Ureter (tissue), 1 donor: ENCODE measurements around the gene MAX. TPM values are rescaled to one million over a fixed set of nuclear protein-coding genes. Genes with fewer than 3 reads are reported as not detected.
"Not testable (repeated sequence)": the region's sequence is repeated elsewhere in the genome, so short reads cannot be mapped to it uniquely, and the experiment has no call there.

ENCODE experiments used
- DNase-seq: peaks from one replicate; pipeline ENCODE4 v3.0.0-alpha.2; 2020; ENCODE audit warnings: low spot score
- total RNA-seq: library from RNA; stranded (reverse); gene quantifications from one replicate; pipeline ENCODE4 v1.2.4, GENCODE V29; 2023
- donor health status: DM: yes; HTN: yes; CAD: no.

Gene MAX
- total RNA-seq, 1 donor from 2014 or later: 109 TPM

GRCh38 chr14:65104791-65105190 is 2.5 kb upstream of the MAX start:
- no peak for DNase-seq

- no peak for DNase-seq
Observed at GRCh38 chr14:65103150-65103760, 938 bp upstream of the MAX start.

DNA sequence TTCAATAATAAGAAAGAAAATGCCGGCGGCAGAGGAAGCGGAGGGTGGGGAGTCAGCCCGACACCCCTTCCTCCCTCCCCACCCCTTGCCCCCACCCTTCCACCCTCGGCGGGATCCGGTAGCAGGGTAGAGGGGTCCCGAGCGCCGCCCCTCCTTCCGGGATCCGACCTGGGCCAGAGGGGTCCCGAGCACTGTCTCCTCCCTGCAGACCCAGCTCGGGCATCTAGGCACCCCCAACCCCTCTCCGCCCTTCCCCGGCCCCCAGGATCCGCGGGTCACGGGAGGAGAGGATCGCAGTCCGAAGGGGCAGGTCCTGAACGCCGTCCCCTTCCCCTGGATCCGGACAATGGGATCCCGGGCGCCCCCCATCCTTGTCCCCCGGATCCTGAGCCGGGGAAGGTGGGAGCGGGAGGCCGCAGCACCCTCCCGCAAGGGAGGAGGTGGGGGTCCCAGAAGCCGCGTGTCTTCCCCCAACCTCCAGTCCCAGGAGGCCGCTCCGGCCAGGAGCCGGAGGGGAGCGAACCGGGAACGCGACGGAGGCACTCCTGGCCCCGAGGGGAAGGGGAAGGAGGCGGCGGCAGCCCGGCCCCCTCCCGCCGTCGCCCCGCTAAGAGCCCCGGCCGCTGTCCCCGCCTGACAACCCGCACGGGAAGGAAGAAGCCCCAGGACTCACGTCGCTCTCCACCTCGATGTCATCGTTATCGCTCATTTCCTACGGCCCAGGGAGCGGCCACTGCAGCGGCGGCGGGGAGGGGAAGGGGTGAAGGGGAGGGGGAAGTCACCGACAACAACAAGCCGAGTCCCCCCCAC is 481 bp downstream of the MAX start:
- peak; percentile 59 for DNase-seq

DNA sequence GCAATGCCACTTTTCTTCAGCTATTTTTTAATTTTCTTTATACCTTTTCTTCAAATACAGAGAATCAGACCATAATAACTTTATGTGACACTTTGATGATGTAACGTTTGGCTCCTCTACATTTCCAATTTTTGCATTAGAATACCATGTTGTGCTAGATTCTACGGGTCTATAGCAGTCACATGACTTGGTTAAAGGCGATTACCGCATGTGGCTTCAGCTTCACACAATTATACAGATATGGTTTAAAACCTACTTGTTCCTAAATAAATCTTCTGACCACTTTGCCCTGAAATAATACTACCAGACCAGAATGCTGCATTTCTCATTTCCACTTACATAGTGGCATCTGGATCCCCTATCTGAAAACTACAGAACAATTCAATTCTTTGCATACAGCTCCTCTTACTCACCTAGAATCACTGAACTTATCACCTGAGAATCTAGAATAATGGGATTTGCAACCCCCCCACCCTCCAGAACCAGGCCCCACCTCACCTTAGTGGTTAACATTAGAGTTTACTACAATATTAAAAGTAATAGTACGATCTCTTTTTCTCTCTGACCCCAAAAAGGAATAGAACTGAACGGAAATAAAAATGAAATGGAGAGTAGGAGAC is 1.3 kb downstream of the MAX start:
- no peak for DNase-seq

DNA sequence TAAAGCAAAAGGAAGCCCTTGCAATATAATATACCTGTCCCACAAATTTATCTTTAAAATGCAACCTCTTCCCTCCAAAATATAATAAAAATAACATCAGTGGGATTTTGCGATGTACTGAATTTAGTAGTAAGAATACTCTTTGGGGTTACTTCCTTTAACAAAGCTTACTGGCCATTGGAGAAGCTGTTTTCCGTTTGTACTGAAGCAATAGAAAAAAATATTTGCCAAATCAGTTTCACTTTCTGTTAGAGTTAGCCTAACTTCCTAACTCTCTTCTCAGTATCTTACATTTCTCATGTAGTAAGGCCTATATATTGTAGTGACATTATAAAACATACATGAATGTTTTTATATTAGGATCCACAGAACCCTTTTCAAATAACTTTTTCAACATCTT is 3.7 kb downstream of the MAX start:
- DNase-seq: no peak

- DNase-seq: no peak
Observed at GRCh38 chr14:65096323-65097089, 5.8 kb downstream of the MAX start.

GRCh38 chr14:65095633-65096205 is 6.6 kb downstream of the MAX start:
- peak; percentile 83 for DNase-seq

- no peak for DNase-seq
Observed at GRCh38 chr14:65092349-65092748, 10.0 kb downstream of the MAX start.

DNA sequence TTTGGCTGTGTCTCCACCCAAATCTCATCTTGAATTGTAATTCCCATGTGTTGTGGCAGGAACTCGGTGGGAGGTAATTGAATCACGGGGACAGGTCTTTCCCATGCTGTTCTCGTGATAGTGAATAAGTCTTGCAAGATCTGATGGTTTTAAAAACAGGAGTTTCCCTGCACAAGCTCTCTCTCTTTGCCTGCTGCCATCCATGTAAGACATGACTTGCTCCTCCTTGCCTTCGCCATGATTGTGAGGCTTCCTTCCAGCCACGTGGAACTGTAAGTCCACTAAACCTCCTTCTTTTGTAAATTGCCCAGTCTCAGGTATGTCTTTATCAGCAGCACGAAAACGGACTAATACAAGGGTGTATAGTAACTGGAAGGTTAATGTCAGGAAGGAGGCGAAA is 14.5 kb downstream of the MAX start:
- not testable (repeated sequence) for DNase-seq

- DNase-seq: not testable (repeated sequence)
Observed at GRCh38 chr14:65086686-65087085, 15.6 kb downstream of the MAX start.

GRCh38 chr14:65084554-65085505 is 17.5 kb downstream of the MAX start:
- DNase-seq: no peak

- DNase-seq: no peak
Observed at GRCh38 chr14:65082930-65083329, 19.4 kb downstream of the MAX start.

DNA sequence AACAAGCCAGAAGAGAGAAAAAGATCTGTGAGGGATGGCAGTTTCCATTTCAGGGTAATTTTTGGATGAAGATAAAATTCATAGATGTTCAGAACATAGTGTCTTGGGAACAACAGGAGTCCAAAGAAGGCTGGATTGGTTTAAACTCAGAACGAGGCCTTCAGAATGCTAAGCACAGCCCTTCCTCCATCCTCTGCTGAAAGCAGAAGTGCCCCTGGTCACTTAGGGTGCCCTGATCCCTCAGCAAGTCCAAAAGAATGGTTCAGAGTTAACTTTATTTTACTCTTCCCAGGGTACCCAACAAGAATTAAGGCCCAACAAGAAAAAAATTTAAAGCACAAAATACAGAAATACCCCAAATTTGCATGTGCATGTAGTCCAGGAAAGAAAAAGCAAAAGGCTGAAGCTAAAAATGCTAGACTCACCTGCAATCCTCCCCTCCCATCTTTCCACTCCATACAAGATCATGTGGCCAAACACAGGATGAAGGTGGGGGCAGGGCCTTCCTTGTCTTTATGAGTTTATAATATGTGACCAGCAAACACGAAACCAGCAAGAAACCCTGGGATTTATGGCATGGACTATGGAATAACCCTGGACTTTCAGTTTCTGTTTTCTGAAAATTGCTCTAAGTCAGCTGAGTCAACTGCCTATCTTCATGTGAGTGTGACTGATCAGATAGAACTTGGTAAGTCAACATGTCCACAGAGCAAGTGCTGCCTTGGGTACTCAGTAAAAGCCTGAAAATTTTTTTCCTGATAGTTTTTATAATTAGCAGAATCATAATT is 21.2 kb downstream of the MAX start:
- no peak for DNase-seq

GRCh38 chr14:65079768-65080167 is 22.5 kb downstream of the MAX start:
- DNase-seq: no peak

DNA sequence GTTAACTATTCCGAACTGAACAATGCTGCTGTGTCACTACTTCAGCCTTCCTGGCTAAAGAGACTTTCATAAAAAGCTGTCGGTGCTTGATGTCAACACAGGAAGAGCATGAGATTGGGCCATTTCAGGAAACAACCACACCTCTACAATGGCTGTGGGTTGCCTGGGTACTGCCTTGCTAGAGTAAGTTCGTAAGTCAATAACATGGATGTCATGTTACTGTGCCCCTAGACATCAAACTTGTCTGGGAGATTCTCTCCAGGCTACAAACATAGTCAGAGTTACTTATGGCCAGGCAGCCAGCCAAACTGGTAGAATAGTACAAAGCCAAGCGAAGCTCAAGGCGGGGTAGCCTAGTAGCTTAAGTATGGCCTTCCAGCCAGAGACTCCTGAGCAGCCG is 23.1 kb downstream of the MAX start:
- no peak for DNase-seq

DNA sequence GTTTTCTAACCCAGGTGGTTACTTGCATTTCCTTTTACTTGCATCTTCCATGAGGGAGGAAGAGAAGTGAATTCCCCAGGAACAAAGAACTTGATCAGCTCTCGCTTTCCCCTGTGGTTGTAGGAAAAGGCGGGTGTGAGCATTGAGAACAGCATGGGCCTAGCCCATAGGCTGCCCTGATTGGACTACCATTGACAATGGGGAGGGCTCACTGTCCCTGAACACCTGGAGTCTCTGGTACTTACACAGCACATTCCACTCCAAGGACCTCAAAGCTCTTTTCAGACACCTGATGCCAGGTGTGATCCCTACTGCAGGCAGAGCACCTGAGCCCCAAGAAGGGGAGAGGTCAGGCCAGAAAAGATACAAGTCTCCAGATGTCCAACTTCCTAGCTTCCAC is 25.0 kb downstream of the MAX start:
- no peak for DNase-seq

- DNase-seq: no peak
Observed at GRCh38 chr14:65075628-65076325, 26.5 kb downstream of the MAX start.

GRCh38 chr14:65074449-65075150 is 27.7 kb downstream of the MAX start:
- DNase-seq: no peak
